ENCODE data around the gene USP54.

DNA sequence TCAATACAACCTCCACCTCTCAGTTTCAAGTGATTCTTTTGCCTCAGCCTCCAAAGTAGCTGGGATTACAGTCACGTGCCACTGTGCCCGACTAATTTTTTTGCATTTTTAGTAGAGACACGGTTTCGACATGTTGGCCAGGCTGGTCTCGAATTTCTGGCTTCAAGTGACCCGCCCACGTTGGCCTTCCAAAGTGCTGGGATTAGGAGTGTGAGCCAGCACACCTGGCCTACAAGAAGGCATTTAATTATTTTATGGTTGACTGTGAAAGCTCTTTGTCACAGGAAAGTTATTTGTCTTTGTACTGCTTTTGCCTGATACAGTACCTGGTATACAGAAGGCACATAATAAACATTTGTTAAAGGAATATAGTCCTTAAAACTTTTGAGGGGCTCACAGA lies 37.3 kb upstream of the USP54 start:
- TF ChIP-seq, protein P1, sequence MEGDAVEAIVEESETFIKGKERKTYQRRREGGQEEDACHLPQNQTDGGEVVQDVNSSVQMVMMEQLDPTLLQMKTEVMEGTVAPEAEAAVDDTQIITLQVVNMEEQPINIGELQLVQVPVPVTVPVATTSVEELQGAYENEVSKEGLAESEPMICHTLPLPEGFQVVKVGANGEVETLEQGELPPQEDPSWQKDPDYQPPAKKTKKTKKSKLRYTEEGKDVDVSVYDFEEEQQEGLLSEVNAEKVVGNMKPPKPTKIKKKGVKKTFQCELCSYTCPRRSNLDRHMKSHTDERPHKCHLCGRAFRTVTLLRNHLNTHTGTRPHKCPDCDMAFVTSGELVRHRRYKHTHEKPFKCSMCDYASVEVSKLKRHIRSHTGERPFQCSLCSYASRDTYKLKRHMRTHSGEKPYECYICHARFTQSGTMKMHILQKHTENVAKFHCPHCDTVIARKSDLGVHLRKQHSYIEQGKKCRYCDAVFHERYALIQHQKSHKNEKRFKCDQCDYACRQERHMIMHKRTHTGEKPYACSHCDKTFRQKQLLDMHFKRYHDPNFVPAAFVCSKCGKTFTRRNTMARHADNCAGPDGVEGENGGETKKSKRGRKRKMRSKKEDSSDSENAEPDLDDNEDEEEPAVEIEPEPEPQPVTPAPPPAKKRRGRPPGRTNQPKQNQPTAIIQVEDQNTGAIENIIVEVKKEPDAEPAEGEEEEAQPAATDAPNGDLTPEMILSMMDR (IDR thresholded peaks at IDR 0.05), result no peak
- no peak for TF ChIP-seq POLR2A (IDR thresholded peaks at IDR 0.05)

All from esophagus squamous epithelium (tissue), 4 donors.